DMS114 treated with DMSO at 0.1 percent for 48 hours (cell line): Measurements from ENCODE around the gene NDUFA3.
A peak's percentile ranks its signal among the peaks of the same experiment; 100 is the strongest.

Experiments used
- DNase-seq: peaks from one replicate; lab custom pipeline; 2025; ENCODE audit not compliant: unreplicated experiment; lab: John Stamatoyannopoulos, UW

NDUFA3 gene

GRCh38 chr19:54107876-54108490 is 5.3 kb downstream of the NDUFA3 start:
- DNase-seq: no peak

GRCh38 chr19:54108496-54108895 is 5.8 kb downstream of the NDUFA3 start:
- no peak for DNase-seq

- DNase-seq: no peak
Measured at GRCh38 chr19:54109651-54110050, 7.0 kb downstream of the NDUFA3 start.

GRCh38 chr19:54114340-54115108 is 11.9 kb downstream of the NDUFA3 start:
- peak; percentile 54 for DNase-seq

GRCh38 chr19:54115109-54116063 is 12.7 kb downstream of the NDUFA3 start, which contains the start of the genes PRPF31 and TFPT:
Gene PRPF31, plus strand, starts transcription at chr19:54115754. Its CDS starts 2,525 bp downstream, at chr19:54118279.
Gene TFPT, minus strand, starts transcription at chr19:54115657. Its CDS starts 388 bp downstream, at chr19:54115269.
- peak; percentile 98 for DNase-seq

GRCh38 chr19:54121259-54121658 is 18.6 kb downstream of the NDUFA3 start:
- no peak for DNase-seq

GRCh38 chr19:54123682-54124081 is 21.0 kb downstream of the NDUFA3 start:
- no peak for DNase-seq

GRCh38 chr19:54124393-54124792 is 21.7 kb downstream of the NDUFA3 start:
- no peak for DNase-seq

GRCh38 chr19:54125713-54126112 is 23.1 kb downstream of the NDUFA3 start:
- DNase-seq: no peak

- DNase-seq: no peak
Measured at GRCh38 chr19:54127688-54128440, 25.2 kb downstream of the NDUFA3 start.

GRCh38 chr19:54128441-54128725 is 25.7 kb downstream of the NDUFA3 start:
- no peak for DNase-seq

GRCh38 chr19:54128796-54129616 is 26.4 kb downstream of the NDUFA3 start:
- DNase-seq: no peak

GRCh38 chr19:54129617-54129996 is 27.0 kb downstream of the NDUFA3 start:
- no peak for DNase-seq

GRCh38 chr19:54133312-54133956 is 30.8 kb downstream of the NDUFA3 start:
- DNase-seq: no peak

- no peak for DNase-seq
Measured at GRCh38 chr19:54133957-54134590, 31.4 kb downstream of the NDUFA3 start.

GRCh38 chr19:54136086-54136863 is 33.6 kb downstream of the NDUFA3 start:
- peak; percentile 53 for DNase-seq

- peak; percentile 100 for DNase-seq
Measured at GRCh38 chr19:54136864-54137698, 34.4 kb downstream of the NDUFA3 start.
